K562 (cell line): ENCODE data around the gene CROT. TPM values are rescaled to one million over a fixed set of nuclear protein-coding genes. Genes with fewer than 3 reads are reported as not detected.

Source experiments
- ADNP ChIP-seq: fragments of 200-800 bp; sonication (Bioruptor generic); IDR thresholded peaks from 2 replicates; pipeline ENCODE4 v1.6.1; 2016; ENCODE audit warnings: missing genetic modification characterization, missing compliant biosample characterization
- CHCHD3 ChIP-seq: fragments of 250-450 bp; sonication (Bioruptor Pico); IDR thresholded peaks from 2 replicates; pipeline ENCODE4 v2.1.2; 2022; ENCODE audit warnings: mild to moderate bottlenecking
- CREB1 ChIP-seq, 2 experiments: sonication (generic) in 1 of 2; formaldehyde crosslinking in 1 of 2; IDR thresholded peaks; 2 replicates each; pipeline versions ENCODE4 v1.6.1 to v1.8.0; 2012 to 2022; ENCODE audit warnings: inconsistent platforms in 1 of 2, mild to moderate bottlenecking in 1 of 2, missing genetic modification reagents in 1 of 2, moderate library complexity in 1 of 2
- DDX20 ChIP-seq: fragments of 450-650 bp; IDR thresholded peaks from 2 replicates; pipeline ENCODE4 v1.6.1; 2016; ENCODE audit warnings: missing genetic modification characterization, low read depth, mild to moderate bottlenecking, missing compliant biosample characterization, moderate library complexity
- EGR1 ChIP-seq: fragments of 450-650 bp; conservative IDR thresholded peaks from 2 replicates; pipeline ENCODE4 v1.6.1; 2017; ENCODE audit warnings: mild to moderate bottlenecking
- HMG20A ChIP-seq: fragments of 450-650 bp; formaldehyde crosslinking; conservative IDR thresholded peaks from 2 replicates; pipeline ENCODE4 v1.4.0; 2020; ENCODE audit warnings: mild to moderate bottlenecking, mixed read lengths
- KDM5B ChIP-seq: fragments of 200-600 bp; sonication (generic); IDR thresholded peaks from 2 replicates; pipeline ENCODE4 v1.6.1; 2012; ENCODE audit warnings: low read depth, mild to moderate bottlenecking, moderate library complexity, low read length, control low read depth, inconsistent platforms; ENCODE audit not compliant: insufficient replicate concordance
- PHF20 ChIP-seq: fragments of 450-650 bp; IDR thresholded peaks from 2 replicates; pipeline ENCODE4 v1.6.1; 2018; ENCODE audit not compliant: partially characterized antibody
- POLR2H ChIP-seq: IDR thresholded peaks from 2 replicates; pipeline ENCODE4 v1.6.1; 2016; ENCODE audit warnings: missing genetic modification characterization, low read depth, mild to moderate bottlenecking, control low read depth, missing compliant biosample characterization, moderate library complexity
- PRMT5 ChIP-seq: sonication (generic); formaldehyde crosslinking; IDR thresholded peaks from 2 replicates; pipeline ENCODE4 v1.5.0; 2020; ENCODE audit warnings: missing genetic modification reagents
- PTTG1 ChIP-seq: fragments of 450-650 bp; IDR thresholded peaks from 2 replicates; pipeline ENCODE4 v1.6.1; 2016; ENCODE audit warnings: low read depth, mild to moderate bottlenecking, missing genetic modification characterization, missing compliant biosample characterization
- SMAD3 ChIP-seq: fragments of 450-650 bp; formaldehyde crosslinking; conservative IDR thresholded peaks from 2 replicates; pipeline ENCODE4 v1.4.0; 2020; ENCODE audit warnings: mild to moderate bottlenecking
- TEAD1 ChIP-seq, 2 experiments: fragments of 450-650 bp in 1 of 2; sonication (generic) in 1 of 2; formaldehyde crosslinking; IDR thresholded peaks; 2 replicates each; pipeline versions ENCODE4 v1.4.0 to v1.8.0; 2020 to 2022; ENCODE audit warnings: mild to moderate bottlenecking in 2 of 2, missing genetic modification reagents in 1 of 2
- ZBTB7A ChIP-seq: IDR thresholded peaks from 2 replicates; pipeline ENCODE4 v1.6.1; 2011; ENCODE audit warnings: low read depth, mild to moderate bottlenecking, low read length, moderate library complexity, borderline replicate concordance; ENCODE audit not compliant: control insufficient read depth
- ZNF408 ChIP-seq: fragments of 250-450 bp; sonication (Bioruptor Pico); IDR thresholded peaks from 2 replicates; pipeline ENCODE4 v1.4.0; 2020; ENCODE audit warnings: low read depth, mild to moderate bottlenecking, moderate library complexity
- ZNF436 ChIP-seq: fragments of 250-450, 450-650 bp; sonication (Bioruptor Pico); formaldehyde crosslinking; IDR thresholded peaks from 2 replicates; pipeline ENCODE4 v1.7.0; 2020; ENCODE audit warnings: mild to moderate bottlenecking
- polyA plus RNA-seq, 8 experiments: library from polyadenylated mRNA; depleted of rRNA in 4 of 8; stranded (reverse) in 5 of 8; unstranded in 3 of 8; fragments of >200 nt; fragmentation: Nextera tagmentation in 2 of 8; fragmentation: Illumina TruSeq in 1 of 8; extraction: Ambion mirVana in 2 of 8; extraction: Trizol in 1 of 8; gene quantifications; 2 replicates each; pipeline versions ENCODE4 v1.2.1 to v1.2.3, GENCODE V29; 2011 to 2014; ENCODE audit warnings: inconsistent platforms in 1 of 8, missing spikeins in 1 of 8
- total RNA-seq, 7 experiments: library from RNA; depleted of rRNA in 6 of 7; stranded (reverse); fragments of >200 nt in 6 of 7; fragmentation: Illumina TruSeq in 2 of 7; extraction: Trizol in 2 of 7; gene quantifications; 2 replicates each; pipeline versions ENCODE4 v1.2.1 to v1.2.3, GENCODE V29; 2011 to 2021; ENCODE audit warnings: low replicate concordance in 1 of 7
- TF ChIP-seq, protein P1 (sequence below): fragments of 250-450 bp; sonication (Bioruptor Pico); IDR thresholded peaks from 2 replicates; pipeline ENCODE4 v1.9.0; 2021; ENCODE audit warnings: mild to moderate bottlenecking, inconsistent platforms
- TF ChIP-seq, protein P2 (sequence below): fragments of 450-650 bp; formaldehyde crosslinking; IDR thresholded peaks from 2 replicates; pipeline ENCODE4 v1.4.0; 2022; ENCODE audit warnings: missing genetic modification characterization
- TF ChIP-seq, protein P3 (sequence below): fragments of 250-450 bp; sonication (Bioruptor Pico); IDR thresholded peaks from 2 replicates; pipeline ENCODE4 v1.5.0; 2020; ENCODE audit warnings: mild to moderate bottlenecking, borderline replicate concordance
- TF ChIP-seq, protein P4 (sequence below): IDR thresholded peaks from 2 replicates; pipeline ENCODE4 v1.6.1; 2011; ENCODE audit not compliant: insufficient read length; ENCODE audit errors: extremely low read depth

The CROT gene
- total and polyA plus RNA-seq, 9 of the 15 experiments (the other 6 are each of a cell fraction or from before 2014, with no cell fraction given) = 2.5 to 8.1 (median 5.1) TPM

DNA sequence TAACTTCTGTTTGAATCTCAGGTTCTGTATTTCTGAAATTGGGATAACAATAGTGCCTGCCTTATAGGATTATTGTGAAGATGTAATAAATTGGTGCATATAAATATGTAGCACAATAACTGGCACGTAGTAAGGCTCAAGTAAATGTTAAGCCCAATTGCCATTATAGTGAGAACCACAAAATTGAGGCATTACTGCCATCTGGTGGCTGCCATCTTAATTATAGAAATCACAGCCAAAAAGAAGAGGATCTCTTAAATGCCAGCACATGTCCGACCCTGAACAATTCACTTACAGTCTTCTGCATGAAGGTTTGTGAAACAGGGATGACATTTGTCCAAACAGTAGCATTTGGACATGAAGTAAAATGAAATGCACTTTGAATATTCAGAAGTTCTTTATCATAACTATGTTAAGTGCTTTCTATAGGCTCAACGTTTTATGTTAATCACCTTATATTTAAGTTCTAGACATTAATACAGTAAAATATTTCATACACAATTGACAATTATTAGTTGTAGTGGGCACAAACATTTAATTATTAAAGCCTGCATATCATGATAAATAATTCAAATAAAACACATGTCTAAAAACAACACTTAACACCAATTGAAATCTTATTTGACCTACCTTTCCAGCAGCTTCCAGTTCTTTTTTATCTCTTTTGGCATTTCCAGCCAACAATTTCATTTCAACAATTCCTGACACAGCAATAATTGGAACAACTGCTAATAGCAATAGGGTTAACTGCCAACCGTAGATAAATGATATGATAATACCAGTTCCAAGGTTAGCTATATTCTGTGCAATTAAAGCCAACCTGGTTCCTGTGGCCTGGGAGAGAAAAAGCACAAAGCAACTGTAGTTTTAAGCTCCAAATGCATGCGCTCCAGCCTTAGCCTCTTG is 71.5 kb downstream of the CROT start (continued):
- TF ChIP-seq POLR2H (tag) = no peak
- no peak for TF ChIP-seq CHCHD3 (CRISPR knock-in tag)
- no peak for TF ChIP-seq DDX20 (tag)
- no peak for TF ChIP-seq SMAD3 (CRISPR knock-in tag)
- TF ChIP-seq, protein P1, sequence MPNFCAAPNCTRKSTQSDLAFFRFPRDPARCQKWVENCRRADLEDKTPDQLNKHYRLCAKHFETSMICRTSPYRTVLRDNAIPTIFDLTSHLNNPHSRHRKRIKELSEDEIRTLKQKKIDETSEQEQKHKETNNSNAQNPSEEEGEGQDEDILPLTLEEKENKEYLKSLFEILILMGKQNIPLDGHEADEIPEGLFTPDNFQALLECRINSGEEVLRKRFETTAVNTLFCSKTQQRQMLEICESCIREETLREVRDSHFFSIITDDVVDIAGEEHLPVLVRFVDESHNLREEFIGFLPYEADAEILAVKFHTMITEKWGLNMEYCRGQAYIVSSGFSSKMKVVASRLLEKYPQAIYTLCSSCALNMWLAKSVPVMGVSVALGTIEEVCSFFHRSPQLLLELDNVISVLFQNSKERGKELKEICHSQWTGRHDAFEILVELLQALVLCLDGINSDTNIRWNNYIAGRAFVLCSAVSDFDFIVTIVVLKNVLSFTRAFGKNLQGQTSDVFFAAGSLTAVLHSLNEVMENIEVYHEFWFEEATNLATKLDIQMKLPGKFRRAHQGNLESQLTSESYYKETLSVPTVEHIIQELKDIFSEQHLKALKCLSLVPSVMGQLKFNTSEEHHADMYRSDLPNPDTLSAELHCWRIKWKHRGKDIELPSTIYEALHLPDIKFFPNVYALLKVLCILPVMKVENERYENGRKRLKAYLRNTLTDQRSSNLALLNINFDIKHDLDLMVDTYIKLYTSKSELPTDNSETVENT (CRISPR knock-in tag) = no peak
- no peak for TF ChIP-seq HMG20A
- TF ChIP-seq, protein P2, sequence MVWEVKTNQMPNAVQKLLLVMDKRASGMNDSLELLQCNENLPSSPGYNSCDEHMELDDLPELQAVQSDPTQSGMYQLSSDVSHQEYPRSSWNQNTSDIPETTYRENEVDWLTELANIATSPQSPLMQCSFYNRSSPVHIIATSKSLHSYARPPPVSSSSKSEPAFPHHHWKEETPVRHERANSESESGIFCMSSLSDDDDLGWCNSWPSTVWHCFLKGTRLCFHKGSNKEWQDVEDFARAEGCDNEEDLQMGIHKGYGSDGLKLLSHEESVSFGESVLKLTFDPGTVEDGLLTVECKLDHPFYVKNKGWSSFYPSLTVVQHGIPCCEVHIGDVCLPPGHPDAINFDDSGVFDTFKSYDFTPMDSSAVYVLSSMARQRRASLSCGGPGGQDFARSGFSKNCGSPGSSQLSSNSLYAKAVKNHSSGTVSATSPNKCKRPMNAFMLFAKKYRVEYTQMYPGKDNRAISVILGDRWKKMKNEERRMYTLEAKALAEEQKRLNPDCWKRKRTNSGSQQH = no peak
- TF ChIP-seq, protein P3, sequence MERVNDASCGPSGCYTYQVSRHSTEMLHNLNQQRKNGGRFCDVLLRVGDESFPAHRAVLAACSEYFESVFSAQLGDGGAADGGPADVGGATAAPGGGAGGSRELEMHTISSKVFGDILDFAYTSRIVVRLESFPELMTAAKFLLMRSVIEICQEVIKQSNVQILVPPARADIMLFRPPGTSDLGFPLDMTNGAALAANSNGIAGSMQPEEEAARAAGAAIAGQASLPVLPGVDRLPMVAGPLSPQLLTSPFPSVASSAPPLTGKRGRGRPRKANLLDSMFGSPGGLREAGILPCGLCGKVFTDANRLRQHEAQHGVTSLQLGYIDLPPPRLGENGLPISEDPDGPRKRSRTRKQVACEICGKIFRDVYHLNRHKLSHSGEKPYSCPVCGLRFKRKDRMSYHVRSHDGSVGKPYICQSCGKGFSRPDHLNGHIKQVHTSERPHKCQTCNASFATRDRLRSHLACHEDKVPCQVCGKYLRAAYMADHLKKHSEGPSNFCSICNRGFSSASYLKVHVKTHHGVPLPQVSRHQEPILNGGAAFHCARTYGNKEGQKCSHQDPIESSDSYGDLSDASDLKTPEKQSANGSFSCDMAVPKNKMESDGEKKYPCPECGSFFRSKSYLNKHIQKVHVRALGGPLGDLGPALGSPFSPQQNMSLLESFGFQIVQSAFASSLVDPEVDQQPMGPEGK (CRISPR knock-in tag) = no peak
- no peak for TF ChIP-seq ZBTB7A
- no peak for TF ChIP-seq KDM5B
- no peak for TF ChIP-seq ZNF408 (CRISPR knock-in tag)
- no peak for TF ChIP-seq PTTG1
- no peak for TF ChIP-seq PHF20
- TF ChIP-seq, protein P4, sequence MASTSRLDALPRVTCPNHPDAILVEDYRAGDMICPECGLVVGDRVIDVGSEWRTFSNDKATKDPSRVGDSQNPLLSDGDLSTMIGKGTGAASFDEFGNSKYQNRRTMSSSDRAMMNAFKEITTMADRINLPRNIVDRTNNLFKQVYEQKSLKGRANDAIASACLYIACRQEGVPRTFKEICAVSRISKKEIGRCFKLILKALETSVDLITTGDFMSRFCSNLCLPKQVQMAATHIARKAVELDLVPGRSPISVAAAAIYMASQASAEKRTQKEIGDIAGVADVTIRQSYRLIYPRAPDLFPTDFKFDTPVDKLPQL = no peak
- TF ChIP-seq EGR1 = no peak
- TF ChIP-seq ADNP (tag) = no peak
- no peak for TF ChIP-seq TEAD1 (CRISPR knock-in tag; IDR thresholded peaks at IDR 0.05)
- no peak for TF ChIP-seq PRMT5
- TF ChIP-seq ZNF436 (CRISPR knock-in tag) = no peak
- TF ChIP-seq CREB1 (IDR thresholded peaks at IDR 0.05) = no peak
- TF ChIP-seq CREB1 (CRISPR knock-in tag; IDR thresholded peaks at IDR 0.05) = no peak
